Neural progenitor cell (in vitro differentiated cells): Measurements from ENCODE around the gene CYB5A.

Source experiments
- CTCF ChIP-seq: fragments of 200-600 bp; sonication (generic); IDR thresholded peaks from 2 replicates; pipeline ENCODE4 v1.5.1; 2017; ENCODE audit warnings: antibody characterized with exemption, mild to moderate bottlenecking
- EZH2 ChIP-seq: fragments of 200-600 bp; sonication (generic); IDR thresholded peaks from 2 replicates; pipeline ENCODE4 v1.6.1; 2017; ENCODE audit warnings: antibody characterized with exemption, mild to moderate bottlenecking, moderate library complexity
- EZH2phosphoT487 ChIP-seq: fragments of 200-600 bp; sonication (generic); IDR thresholded peaks from 2 replicates; pipeline ENCODE4 v1.6.1; 2017; ENCODE audit warnings: antibody characterized with exemption

DNA sequence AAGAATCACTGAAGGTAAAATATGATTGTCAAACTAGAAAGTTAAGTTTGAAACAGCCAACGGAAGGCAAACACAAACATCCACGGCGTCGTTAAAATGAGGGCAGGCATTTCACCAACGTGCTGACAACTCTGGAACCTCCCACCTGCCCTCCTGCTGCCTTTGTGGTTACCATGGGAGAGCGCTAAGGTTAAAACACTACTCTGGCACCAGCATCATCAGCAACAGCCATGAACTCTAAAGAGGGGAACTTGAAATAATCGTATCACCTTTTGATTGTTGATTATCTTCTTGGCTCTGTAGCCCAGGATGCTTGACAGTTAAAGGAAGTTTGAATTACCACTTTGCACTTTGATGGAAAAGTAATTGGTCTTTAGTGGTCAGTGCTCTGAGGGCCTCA is 34.7 kb downstream of the CYB5A start:
- TF ChIP-seq CTCF (no peak), EZH2 (no peak), EZH2phosphoT487 (no peak)
